Mesothelial cell of epicardium (in vitro differentiated cells): ENCODE measurements around the gene CHD2. TPM values are rescaled to one million over a fixed set of nuclear protein-coding genes. Genes with fewer than 3 reads are reported as not detected.

Source experiments
- DNase-seq, 2 experiments: peaks; one replicate each; pipeline ENCODE4 v3.0.0; 2021; ENCODE audit warnings: low spot score in 2 of 2; ENCODE audit not compliant: unreplicated experiment in 2 of 2
- H3K27ac Mint-ChIP-seq: 2 replicates; pipeline ENCODE4 v1.8.0; 2021; ENCODE audit warnings: mixed read lengths
- H3K27me3 Mint-ChIP-seq: 2 replicates; pipeline ENCODE4 v1.8.0; 2021; ENCODE audit warnings: low read depth, mixed read lengths
- H3K36me3 Mint-ChIP-seq: 2 replicates; pipeline ENCODE4 v1.8.0; 2021; ENCODE audit warnings: mixed read lengths
- H3K4me1 Mint-ChIP-seq: 2 replicates; pipeline ENCODE4 v1.8.0; 2021; ENCODE audit warnings: mixed read lengths
- H3K4me3 Mint-ChIP-seq: 2 replicates; pipeline ENCODE4 v1.8.0; 2021; ENCODE audit warnings: mild to moderate bottlenecking, moderate library complexity, mixed read lengths
- H3K9me3 Mint-ChIP-seq: 2 replicates; pipeline ENCODE4 v1.8.0; 2021; ENCODE audit warnings: mixed read lengths
- CTCF ChIP-seq: fragments of 200-600 bp; sonication (generic); IDR thresholded peaks from one replicate; pipeline ENCODE4 v1.5.0; 2021; ENCODE audit warnings: antibody characterized with exemption; ENCODE audit not compliant: unreplicated experiment
- total RNA-seq: library from RNA; stranded (reverse); gene quantifications from 3 replicates; pipeline ENCODE4 v1.2.1, GENCODE V29; 2021

Gene CHD2
- total RNA-seq, 1 donor from 2014 or later: 178 TPM

- H3K9me3 Mint-ChIP-seq: peaks cover 13% of the 10 kb centered on the region
- DNase-seq: no peak
- H3K27me3 Mint-ChIP-seq: no peaks in the 10 kb centered on the region
- no peak overlapping the region for H3K27ac Mint-ChIP-seq
- peaks cover 76% of the 10 kb centered on the region for H3K36me3 Mint-ChIP-seq
- no peak for TF ChIP-seq CTCF
- no peak overlapping the region for H3K4me3 Mint-ChIP-seq
- no peaks in the 10 kb centered on the region for H3K4me1 Mint-ChIP-seq
Observed at GRCh38 chr15:92959219-92959618, 59.1 kb downstream of the CHD2 start.

- DNase-seq: no peak
- no peak overlapping the region for H3K4me3 Mint-ChIP-seq
- peaks cover 13% of the 10 kb centered on the region for H3K9me3 Mint-ChIP-seq
- H3K36me3 Mint-ChIP-seq: peaks cover 75% of the 10 kb centered on the region
- H3K4me1 Mint-ChIP-seq: no peaks in the 10 kb centered on the region
- H3K27ac Mint-ChIP-seq: no peak overlapping the region
- no peak for TF ChIP-seq CTCF
- no peaks in the 10 kb centered on the region for H3K27me3 Mint-ChIP-seq
Observed at GRCh38 chr15:92960996-92961681, 61.0 kb downstream of the CHD2 start.

- Mint-ChIP-seq H3K9me3 (peaks cover 13% of the 10 kb centered on the region), H3K36me3 (peaks cover 76% of the 10 kb centered on the region), H3K4me3 (no peak overlapping the region), H3K27me3 (no peaks in the 10 kb centered on the region), H3K27ac (no peak overlapping the region), H3K4me1 (no peaks in the 10 kb centered on the region)
- DNase-seq: no peak
- TF ChIP-seq CTCF: no peak
Observed at GRCh38 chr15:92962914-92963313, 62.8 kb downstream of the CHD2 start.

- Mint-ChIP-seq H3K4me1 (no peaks in the 10 kb centered on the region), H3K27me3 (no peaks in the 10 kb centered on the region), H3K9me3 (peaks cover 13% of the 10 kb centered on the region), H3K27ac (no peak overlapping the region), H3K4me3 (no peak overlapping the region), H3K36me3 (peaks cover 76% of the 10 kb centered on the region)
- no peak for TF ChIP-seq CTCF
- DNase-seq: no peak
Observed at GRCh38 chr15:92963794-92964193, 63.7 kb downstream of the CHD2 start.

GRCh38 chr15:92968926-92969651 is 69.0 kb downstream of the CHD2 start:
- DNase-seq: no peak
- Mint-ChIP-seq H3K27me3 (no peaks in the 10 kb centered on the region), H3K9me3 (no peaks in the 10 kb centered on the region), H3K36me3 (peaks cover 64% of the 10 kb centered on the region), H3K4me1 (peaks cover 3% of the 10 kb centered on the region), H3K27ac (peak overlapping the region; percentile 13), H3K4me3 (no peak overlapping the region)
- no peak for TF ChIP-seq CTCF
